SK-N-SH (cell line): ENCODE data around the gene EMP3. TPM values are rescaled to one million over a fixed set of nuclear protein-coding genes. Genes with fewer than 3 reads are reported as not detected.

Experiments
- CTCF ChIA-PET: fragments of 300-600, 350-600 bp; formaldehyde crosslinking; extraction: SDS; loops from one replicate; lab custom pipeline; 2021; lab: Yijun Ruan, JAX
- POLR2A ChIA-PET: fragments of 350-600 bp; sonication (Branson Sonifier 250); formaldehyde crosslinking; extraction: SDS; loops from one replicate; lab custom pipeline; 2020; ENCODE audit warnings: antibody characterized with exemption, inconsistent platforms; lab: Yijun Ruan, JAX
- DNase-seq: peaks from one replicate; pipeline ENCODE4 v3.0.0; 2012
- H2AFZ ChIP-seq: fragments of 200-600 bp; sonication (generic); 2 replicates; pipeline ENCODE4 v1.8.1; 2016; ENCODE audit warnings: antibody characterized with exemption, mild to moderate bottlenecking, low read depth
- H3F3A ChIP-seq: fragments of 200-600 bp; sonication (generic); replicated peaks from 2 replicates; pipeline ENCODE3; 2016; ENCODE audit warnings: antibody characterized with exemption, mild to moderate bottlenecking; ENCODE audit not compliant: insufficient read depth
- H3K27ac ChIP-seq, 2 experiments: fragments of 200-500 bp in 1 of 2; fragments of 200-600 bp in 1 of 2; sonication (Bioruptor generic) in 1 of 2; sonication (generic), shearing (Covaris generic) in 1 of 2; 2 replicates each; pipeline versions ENCODE4 v1.5.1 to v1.6.1; 2014 to 2016; ENCODE audit warnings: low read depth in 2 of 2, inconsistent platforms in 1 of 2, low read length in 1 of 2, mild to moderate bottlenecking in 1 of 2, mixed read lengths in 1 of 2
- H3K27me3 ChIP-seq: fragments of 200-600 bp; sonication (generic), shearing (Covaris generic); 2 replicates; pipeline ENCODE4 v1.6.1; 2016; ENCODE audit warnings: mixed run types; ENCODE audit not compliant: insufficient read depth
- H3K36me3 ChIP-seq, 2 experiments: fragments of 200-500 bp in 1 of 2; fragments of 200-600 bp in 1 of 2; sonication (Bioruptor generic) in 1 of 2; sonication (generic) in 1 of 2; replicated peaks in 1 of 2; 2 replicates each; pipeline versions ENCODE3 to v1.5.1; 2014 to 2016; ENCODE audit warnings: low read length in 1 of 2, mild to moderate bottlenecking in 1 of 2; ENCODE audit not compliant: insufficient read depth in 2 of 2, control insufficient read depth in 1 of 2
- H3K4me1 ChIP-seq, 2 experiments: fragments of 200-500 bp in 1 of 2; fragments of 200-600 bp in 1 of 2; sonication (Bioruptor generic) in 1 of 2; sonication (generic), shearing (Covaris generic) in 1 of 2; 2 replicates each; pipeline versions ENCODE4 v1.5.1 to v1.6.1; 2014 to 2016; ENCODE audit warnings: low read depth in 1 of 2, low read length in 1 of 2, mixed run types in 1 of 2; ENCODE audit not compliant: insufficient read depth in 2 of 2, control insufficient read depth in 1 of 2
- H3K4me2 ChIP-seq: fragments of 200-600 bp; sonication (generic), shearing (Covaris generic); 2 replicates; pipeline ENCODE4 v1.6.1; 2017; ENCODE audit warnings: mixed run types
- H3K4me3 ChIP-seq, 2 experiments: fragments of 200-500 bp in 1 of 2; fragments of 200-600 bp in 1 of 2; sonication (Bioruptor generic) in 1 of 2; sonication (generic), shearing (Covaris generic) in 1 of 2; 2 replicates each; pipeline versions ENCODE4 v1.5.1 to v1.8.1; 2014 to 2016; ENCODE audit warnings: low read depth in 2 of 2, inconsistent platforms in 1 of 2, low read length in 1 of 2, mild to moderate bottlenecking in 1 of 2, mixed read lengths in 1 of 2, moderate library complexity in 1 of 2
- H3K79me2 ChIP-seq: fragments of 200-600 bp; sonication (generic); 2 replicates; pipeline ENCODE4 v1.8.1; 2017; ENCODE audit warnings: mild to moderate bottlenecking; ENCODE audit not compliant: insufficient read depth
- H3K9ac ChIP-seq: fragments of 200-600 bp; sonication (generic); 2 replicates; pipeline ENCODE4 v1.6.1; 2017; ENCODE audit warnings: mixed run types
- H3K9me2 ChIP-seq: fragments of 200-600 bp; sonication (generic); 2 replicates; pipeline ENCODE4 v1.6.1; 2017; ENCODE audit warnings: mixed run types
- H3K9me3 ChIP-seq: fragments of 200-600 bp; sonication (generic); 2 replicates; pipeline ENCODE4 v1.6.1; 2017; ENCODE audit warnings: mixed run types, mild to moderate bottlenecking, moderate library complexity
- H4K20me1 ChIP-seq: fragments of 200-600 bp; sonication (generic); 2 replicates; pipeline ENCODE4 v1.6.1; 2017; ENCODE audit warnings: mild to moderate bottlenecking, mixed run types; ENCODE audit not compliant: insufficient read depth
- ELF1 ChIP-seq: IDR thresholded peaks from 2 replicates; pipeline ENCODE4 v1.4.0; 2012
- EZH2phosphoT487 ChIP-seq: fragments of 200-600 bp; sonication (generic); IDR thresholded peaks from 2 replicates; pipeline ENCODE4 v1.6.1; 2017; ENCODE audit warnings: low read depth, mixed run types, mild to moderate bottlenecking, antibody characterized with exemption, moderate library complexity, borderline replicate concordance
- FOSL2 ChIP-seq: IDR thresholded peaks from 2 replicates; pipeline ENCODE4 v1.4.0; 2012; ENCODE audit warnings: low read depth, mild to moderate bottlenecking, moderate library complexity, borderline replicate concordance
- MXI1 ChIP-seq: IDR thresholded peaks from 2 replicates; pipeline ENCODE4 v1.6.1; 2012; ENCODE audit warnings: mild to moderate bottlenecking, low read depth, low read length, improper control_type of control experiment
- POLR2AphosphoS5 ChIP-seq: IDR thresholded peaks from 2 replicates; pipeline ENCODE4 v1.6.1; 2012; ENCODE audit warnings: low read depth, low read length
- RCOR1 ChIP-seq: fragments of 150-350 bp; IDR thresholded peaks from 2 replicates; pipeline ENCODE4 v1.6.1; 2017; ENCODE audit warnings: antibody characterized with exemption, low read length
- TAF1 ChIP-seq: IDR thresholded peaks from 2 replicates; pipeline ENCODE4 v1.6.1; 2012; ENCODE audit warnings: low read depth, mild to moderate bottlenecking, low read length, moderate library complexity, borderline replicate concordance
- WGBS: methylation state at CpG from one replicate; pipeline ENCODE4 v1.1.6; 2017; ENCODE audit warnings: low lambda C conversion rate; 5-methylcytosine and 5-hydroxymethylcytosine counted together
- polyA plus RNA-seq, 3 experiments: library from polyadenylated mRNA; depleted of rRNA; stranded (reverse); fragments of >200 nt; gene quantifications; 2 replicates each; pipeline ENCODE4 v1.2.3, GENCODE V29; 2012
- TF ChIP-seq, protein P1 (sequence below): IDR thresholded peaks from 2 replicates; pipeline ENCODE4 v1.4.0; 2012; ENCODE audit warnings: low read depth, borderline replicate concordance
- TF ChIP-seq, protein P2 (sequence below): fragments of 150-350 bp; IDR thresholded peaks from 2 replicates; pipeline ENCODE4 v1.6.1; 2016; ENCODE audit warnings: mild to moderate bottlenecking, low read depth, low read length
- TF ChIP-seq, protein P3 (sequence below): IDR thresholded peaks from 2 replicates; pipeline ENCODE4 v1.6.1; 2012; ENCODE audit warnings: mild to moderate bottlenecking, low read depth, low read length, moderate library complexity

Gene EMP3
- polyA plus RNA-seq, 1 of the 3 experiments (the other 2 are of a cell fraction) = 263 TPM

DNA sequence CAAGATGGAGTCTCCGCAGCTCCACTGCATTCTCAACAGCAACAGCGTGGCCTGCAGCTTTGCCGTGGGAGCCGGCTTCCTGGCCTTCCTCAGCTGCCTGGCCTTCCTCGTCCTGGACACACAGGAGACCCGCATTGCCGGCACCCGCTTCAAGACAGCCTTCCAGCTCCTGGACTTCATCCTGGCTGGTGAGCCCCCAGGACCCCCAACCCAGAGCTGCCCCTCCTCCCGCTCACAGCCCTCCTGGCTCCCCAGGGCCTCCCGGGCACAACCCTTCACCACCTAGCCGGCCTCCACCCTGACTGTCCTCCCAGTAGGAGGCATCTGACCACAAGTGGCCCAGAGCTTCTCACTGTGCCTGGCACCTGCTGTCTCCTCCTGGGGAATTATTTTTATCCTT is 48.2 kb downstream of the EMP3 start (continued):
- TF ChIP-seq, protein P1, sequence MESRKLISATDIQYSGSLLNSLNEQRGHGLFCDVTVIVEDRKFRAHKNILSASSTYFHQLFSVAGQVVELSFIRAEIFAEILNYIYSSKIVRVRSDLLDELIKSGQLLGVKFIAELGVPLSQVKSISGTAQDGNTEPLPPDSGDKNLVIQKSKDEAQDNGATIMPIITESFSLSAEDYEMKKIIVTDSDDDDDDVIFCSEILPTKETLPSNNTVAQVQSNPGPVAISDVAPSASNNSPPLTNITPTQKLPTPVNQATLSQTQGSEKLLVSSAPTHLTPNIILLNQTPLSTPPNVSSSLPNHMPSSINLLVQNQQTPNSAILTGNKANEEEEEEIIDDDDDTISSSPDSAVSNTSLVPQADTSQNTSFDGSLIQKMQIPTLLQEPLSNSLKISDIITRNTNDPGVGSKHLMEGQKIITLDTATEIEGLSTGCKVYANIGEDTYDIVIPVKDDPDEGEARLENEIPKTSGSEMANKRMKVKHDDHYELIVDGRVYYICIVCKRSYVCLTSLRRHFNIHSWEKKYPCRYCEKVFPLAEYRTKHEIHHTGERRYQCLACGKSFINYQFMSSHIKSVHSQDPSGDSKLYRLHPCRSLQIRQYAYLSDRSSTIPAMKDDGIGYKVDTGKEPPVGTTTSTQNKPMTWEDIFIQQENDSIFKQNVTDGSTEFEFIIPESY = no peak
- TF ChIP-seq FOSL2 = no peak
- TF ChIP-seq, all 33 proteins: peak for 0

DNA sequence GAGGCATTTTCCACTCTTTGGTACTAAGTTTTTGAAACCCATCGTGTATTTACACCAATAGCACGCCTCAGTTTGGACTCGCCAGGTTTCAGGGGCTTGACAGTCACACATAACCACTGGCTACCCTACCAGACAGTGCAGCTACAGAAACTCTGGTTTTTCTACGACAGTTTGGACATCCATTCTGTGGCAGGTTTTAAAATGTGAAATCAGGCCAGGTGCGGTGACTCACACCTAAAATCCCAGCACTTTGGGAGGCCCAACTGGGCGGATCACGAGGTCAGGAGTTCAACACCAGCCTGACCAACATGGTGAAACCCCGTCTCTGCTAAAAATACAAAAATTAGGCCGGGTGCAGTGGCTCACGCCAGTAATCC is 52.8 kb downstream of the EMP3 start:
- POLR2A ChIA-PET = no interaction called here

More for the DNA sequence above, 52.8 kb downstream of the EMP3 start:
- H3K4me3 ChIP-seq = no peak overlapping the region
- H4K20me1 ChIP-seq = no peaks in the 10 kb centered on the region
- no peak for TF ChIP-seq EZH2phosphoT487
- no peak for TF ChIP-seq ELF1
- no peak for TF ChIP-seq POLR2AphosphoS5
- TF ChIP-seq, protein P2, sequence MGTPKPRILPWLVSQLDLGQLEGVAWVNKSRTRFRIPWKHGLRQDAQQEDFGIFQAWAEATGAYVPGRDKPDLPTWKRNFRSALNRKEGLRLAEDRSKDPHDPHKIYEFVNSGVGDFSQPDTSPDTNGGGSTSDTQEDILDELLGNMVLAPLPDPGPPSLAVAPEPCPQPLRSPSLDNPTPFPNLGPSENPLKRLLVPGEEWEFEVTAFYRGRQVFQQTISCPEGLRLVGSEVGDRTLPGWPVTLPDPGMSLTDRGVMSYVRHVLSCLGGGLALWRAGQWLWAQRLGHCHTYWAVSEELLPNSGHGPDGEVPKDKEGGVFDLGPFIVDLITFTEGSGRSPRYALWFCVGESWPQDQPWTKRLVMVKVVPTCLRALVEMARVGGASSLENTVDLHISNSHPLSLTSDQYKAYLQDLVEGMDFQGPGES = no peak
- no peak for TF ChIP-seq MXI1
- TF ChIP-seq, protein P3, sequence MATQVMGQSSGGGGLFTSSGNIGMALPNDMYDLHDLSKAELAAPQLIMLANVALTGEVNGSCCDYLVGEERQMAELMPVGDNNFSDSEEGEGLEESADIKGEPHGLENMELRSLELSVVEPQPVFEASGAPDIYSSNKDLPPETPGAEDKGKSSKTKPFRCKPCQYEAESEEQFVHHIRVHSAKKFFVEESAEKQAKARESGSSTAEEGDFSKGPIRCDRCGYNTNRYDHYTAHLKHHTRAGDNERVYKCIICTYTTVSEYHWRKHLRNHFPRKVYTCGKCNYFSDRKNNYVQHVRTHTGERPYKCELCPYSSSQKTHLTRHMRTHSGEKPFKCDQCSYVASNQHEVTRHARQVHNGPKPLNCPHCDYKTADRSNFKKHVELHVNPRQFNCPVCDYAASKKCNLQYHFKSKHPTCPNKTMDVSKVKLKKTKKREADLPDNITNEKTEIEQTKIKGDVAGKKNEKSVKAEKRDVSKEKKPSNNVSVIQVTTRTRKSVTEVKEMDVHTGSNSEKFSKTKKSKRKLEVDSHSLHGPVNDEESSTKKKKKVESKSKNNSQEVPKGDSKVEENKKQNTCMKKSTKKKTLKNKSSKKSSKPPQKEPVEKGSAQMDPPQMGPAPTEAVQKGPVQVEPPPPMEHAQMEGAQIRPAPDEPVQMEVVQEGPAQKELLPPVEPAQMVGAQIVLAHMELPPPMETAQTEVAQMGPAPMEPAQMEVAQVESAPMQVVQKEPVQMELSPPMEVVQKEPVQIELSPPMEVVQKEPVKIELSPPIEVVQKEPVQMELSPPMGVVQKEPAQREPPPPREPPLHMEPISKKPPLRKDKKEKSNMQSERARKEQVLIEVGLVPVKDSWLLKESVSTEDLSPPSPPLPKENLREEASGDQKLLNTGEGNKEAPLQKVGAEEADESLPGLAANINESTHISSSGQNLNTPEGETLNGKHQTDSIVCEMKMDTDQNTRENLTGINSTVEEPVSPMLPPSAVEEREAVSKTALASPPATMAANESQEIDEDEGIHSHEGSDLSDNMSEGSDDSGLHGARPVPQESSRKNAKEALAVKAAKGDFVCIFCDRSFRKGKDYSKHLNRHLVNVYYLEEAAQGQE = no peak
- TF ChIP-seq RCOR1 = no peak
- TF ChIP-seq TAF1 = no peak
- no peak for DNase-seq
- no peak overlapping the region for H3K27ac ChIP-seq
- peaks cover 0 to 2% of the 10 kb centered on the region in 2 experiments; a peak in 1 of 4 replicates for H3K4me1 ChIP-seq
- no peak overlapping the region for H2AFZ ChIP-seq
- H3K9me2 ChIP-seq = no peaks in the 10 kb centered on the region
- no peaks in the 10 kb centered on the region for H3K79me2 ChIP-seq
- whole genome bisulfite sequencing = 98% methylated on average over 10 of the region's 10 CpGs
- peaks cover 8% of the 10 kb centered on the region for H3F3A ChIP-seq
- no peak overlapping the region for H3K9ac ChIP-seq
- CTCF ChIA-PET = interaction anchor here (0.9 kb wide), 1 partner anchor 13 kb away, joined by 3 read pairs; the partner anchor contains the start of gene KDELR1
- peaks cover 9 to 18% of the 10 kb centered on the region in 2 experiments for H3K36me3 ChIP-seq
- no peak overlapping the region for H3K4me2 ChIP-seq
- no peaks in the 10 kb centered on the region for H3K9me3 ChIP-seq
- no peaks in the 10 kb centered on the region for H3K27me3 ChIP-seq
